GM20431 (cell line): ENCODE measurements around the gene PTPN14.

Experiments used
- in situ Hi-C: fragments of 300-500 bp; cut with MseI, MboI; formaldehyde crosslinking; loops from one replicate; pipeline ENCODE4 v1.15.0; 2020; ENCODE audit warnings: low sequenced_read_pairs; ENCODE audit not compliant: unreplicated experiment

PTPN14 gene

DNA sequence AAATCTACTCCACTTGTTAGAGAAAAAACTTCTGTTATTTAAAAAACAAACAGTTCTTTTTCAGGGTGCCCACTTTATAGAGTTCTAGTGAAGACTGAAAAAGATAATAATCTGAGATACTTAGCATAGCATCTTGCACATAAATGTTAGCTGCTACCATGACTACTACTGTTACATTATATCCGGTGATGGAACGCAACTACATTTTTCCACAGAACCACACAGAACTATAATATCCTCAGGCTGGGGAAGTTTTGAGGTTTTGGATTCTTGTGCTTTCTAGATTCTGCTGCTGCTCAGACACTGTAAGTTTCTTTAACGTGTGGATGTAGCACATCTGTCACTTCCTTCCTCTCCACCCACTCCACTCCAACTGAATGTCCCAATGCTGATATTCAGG lies 110.3 kb downstream of the PTPN14 start:
- in situ Hi-C loops: no loop called here

DNA sequence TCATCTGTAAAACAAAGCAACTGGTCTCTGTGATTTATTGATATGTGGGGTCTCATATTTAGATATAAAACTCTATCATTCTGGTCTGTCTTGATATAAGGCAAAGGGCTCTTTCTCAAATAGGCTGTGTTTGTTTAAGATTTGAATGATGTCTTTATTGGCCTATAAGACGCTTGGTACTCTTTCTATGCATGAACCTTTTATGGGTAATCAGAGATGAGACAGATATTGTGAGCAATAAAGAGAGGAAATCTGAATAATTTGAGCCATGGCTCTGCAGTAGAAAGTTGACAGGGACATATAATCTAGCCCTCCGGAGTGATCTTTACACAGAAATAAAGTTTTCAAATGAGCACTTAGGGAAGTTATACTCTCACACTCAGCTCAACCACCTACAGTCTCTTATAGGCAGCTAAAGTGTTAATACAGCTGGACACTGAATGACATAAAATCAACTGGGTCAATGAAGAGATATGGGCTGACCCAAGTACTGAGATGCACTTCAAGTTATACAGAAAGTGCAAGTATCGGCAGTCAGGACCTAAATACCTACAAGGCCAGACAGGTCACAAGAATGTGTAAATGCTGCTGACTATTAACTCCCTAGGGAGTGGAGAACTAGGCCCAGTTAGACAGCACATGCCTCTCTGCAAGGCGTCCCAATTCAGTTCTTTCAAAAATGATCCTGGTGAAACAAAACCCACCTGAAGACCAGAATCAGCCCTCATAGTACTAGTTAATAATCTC lies 111.0 kb downstream of the PTPN14 start:
- in situ Hi-C loops: no loop called here

DNA sequence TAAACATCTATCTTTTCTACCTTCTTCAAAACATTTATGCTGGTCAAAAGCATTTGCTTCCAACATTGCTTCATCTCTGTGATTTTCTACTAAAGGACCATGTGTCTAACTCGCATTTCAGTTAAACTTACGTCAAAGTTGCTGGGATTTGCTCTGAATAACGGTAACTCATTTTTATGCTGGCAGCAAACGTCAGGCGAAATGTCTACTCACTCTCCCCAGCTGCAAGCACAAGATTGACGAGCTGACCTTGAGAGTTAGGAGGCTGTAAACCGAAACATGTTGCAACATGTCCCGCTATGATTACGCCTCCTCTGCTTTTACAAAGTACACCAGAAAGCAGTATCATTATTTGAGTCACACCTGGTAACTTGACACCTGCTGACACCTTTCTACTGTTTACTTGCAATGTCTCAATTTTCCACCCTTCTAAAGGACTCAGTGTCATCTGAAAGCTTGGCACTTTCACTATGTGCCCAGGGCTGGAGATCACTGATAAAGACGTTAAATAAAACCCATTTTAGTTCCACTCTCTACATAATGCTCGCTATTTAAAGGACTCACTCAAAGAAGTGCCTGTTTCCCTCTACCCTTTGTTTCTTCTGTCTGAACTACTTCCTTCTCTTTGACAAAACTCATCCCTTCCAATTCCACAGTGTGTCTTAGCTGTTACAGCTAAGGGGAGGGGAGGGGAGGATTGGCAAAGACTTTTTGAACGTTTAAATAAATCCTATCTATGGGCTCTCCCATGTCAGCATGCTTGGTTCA lies 111.9 kb downstream of the PTPN14 start:
- in situ Hi-C loops: no loop called here

DNA sequence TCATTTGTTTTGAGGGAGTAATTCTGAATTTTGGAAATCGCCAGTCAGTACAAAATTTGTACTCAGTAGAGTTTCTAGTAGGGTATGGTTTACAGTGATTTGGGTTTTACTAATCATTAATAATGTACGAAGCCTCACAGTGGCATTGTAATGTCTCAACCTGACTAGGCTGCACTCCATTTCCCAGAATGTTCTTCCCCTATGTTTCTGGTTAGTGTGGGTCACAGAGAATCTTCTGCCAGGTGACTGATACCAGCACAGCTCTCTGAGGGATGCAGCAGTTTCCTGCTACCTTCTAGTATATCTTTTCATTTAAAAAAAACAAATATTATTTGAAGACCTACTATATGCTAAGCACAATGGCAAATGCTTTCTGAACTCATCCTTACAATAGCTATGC lies 112.9 kb downstream of the PTPN14 start:
- in situ Hi-C loops: no loop called here

DNA sequence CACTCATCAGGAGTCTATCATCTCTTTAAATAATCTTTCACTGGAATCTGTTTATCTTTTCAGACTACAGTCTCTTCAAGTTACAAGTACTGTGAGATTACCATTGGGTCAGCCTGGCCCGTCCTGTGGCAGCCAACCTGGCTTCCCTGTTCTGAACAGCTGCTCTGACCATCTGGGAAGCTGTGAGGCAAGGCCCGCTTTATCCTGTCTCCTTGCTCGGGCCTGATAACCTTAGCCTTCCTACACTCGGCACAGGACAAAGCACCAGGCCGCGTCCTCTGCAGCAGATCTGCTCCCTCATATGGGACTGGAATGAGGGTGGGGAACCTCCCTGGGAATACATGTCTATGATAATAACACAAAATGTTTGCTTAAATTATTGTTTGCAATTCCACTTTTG lies 113.3 kb downstream of the PTPN14 start:
- in situ Hi-C loops: no loop called here

DNA sequence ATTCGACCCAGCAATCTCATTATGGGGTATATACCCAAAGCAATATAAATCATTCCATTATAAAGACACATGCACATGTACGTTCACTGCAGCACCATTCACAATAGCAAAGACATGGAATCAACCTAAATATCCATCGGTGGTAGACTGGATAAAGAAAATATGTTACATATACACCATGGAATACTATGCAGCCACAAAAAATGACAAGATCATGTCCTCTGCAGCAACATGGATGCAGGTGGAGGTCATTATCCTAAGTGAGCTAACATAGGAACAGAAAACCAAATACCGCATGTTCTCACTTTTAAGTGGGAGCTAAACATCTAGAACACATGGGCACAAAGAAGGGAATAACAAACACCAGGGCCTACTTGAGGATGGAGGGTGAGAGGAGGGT lies 115.5 kb downstream of the PTPN14 start:
- in situ Hi-C loops: no loop called here

DNA sequence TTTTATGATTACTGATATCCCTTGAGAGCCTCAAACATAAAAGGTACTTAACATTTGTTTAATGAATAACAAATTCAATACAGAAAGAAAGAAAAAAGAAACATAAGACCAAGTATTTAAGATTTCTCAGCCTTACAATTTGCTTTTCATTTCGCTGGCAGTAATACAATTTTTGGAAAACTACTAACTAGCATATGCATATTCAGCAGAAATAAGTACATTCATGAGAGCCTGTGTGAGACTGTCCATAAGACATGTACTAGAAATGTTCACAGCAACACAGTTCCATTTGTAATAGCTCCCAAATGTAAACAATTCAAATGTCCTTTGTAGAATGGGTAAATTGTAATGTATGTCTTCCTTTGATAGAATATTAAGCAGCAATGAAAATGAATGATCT lies 119.2 kb downstream of the PTPN14 start:
- in situ Hi-C loops: no loop called here

DNA sequence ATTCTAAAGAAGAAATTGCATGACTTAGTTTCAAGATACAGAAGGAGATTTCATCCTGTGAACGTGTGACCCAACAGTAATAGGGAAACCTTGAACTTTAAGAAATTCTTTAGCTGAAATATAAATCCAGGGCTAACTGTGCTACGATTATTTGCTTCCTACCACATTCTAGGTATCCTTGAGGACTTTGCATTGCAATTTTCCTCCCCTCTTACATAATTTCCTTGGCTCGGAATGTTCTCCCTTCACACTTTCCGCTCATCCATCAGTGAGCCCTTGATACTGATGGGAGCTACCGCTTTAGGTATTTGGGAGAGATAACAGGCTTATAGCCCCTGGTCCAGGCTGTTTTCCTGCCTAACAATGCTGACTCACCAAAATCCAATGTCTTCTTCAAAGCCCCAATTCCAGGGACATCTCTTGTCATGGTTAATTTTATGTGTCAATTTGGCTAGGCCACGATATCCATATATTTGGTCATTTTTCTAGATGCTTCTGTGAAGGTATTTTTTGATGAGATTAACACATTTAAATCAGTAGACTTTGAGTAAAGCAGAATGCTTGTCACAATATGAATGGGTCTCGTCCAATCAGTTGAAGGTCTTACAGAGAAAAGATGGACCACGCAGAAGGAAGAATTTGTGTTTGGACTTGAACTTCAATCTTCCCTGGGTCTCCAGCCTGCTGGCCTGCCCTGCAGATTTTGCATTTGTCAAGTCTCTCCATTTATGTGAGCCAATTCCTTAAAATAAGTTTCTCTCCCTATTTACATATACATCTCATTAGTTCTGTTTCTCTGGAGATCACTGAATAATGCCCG lies 121.2 kb downstream of the PTPN14 start:
- in situ Hi-C loops: no loop called here

DNA sequence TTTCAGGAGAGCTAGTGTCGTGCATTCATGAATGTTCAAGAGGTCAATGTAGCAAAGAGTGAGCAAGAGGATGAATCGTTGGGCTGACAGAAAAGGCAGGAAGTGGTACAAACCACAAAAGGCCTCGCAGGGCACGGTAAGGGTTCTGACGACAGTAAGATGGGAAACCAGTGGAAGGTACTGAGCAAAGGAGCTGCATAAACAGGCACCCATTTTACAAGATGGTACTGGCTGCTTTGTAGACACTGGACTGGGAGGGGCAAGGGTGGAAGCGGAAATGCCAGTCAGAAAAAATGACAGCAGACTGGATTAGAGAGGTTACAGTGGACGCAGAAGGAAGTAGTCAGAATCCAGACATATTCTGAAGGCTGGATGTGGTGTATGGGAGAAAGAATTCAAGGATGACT lies 123.5 kb downstream of the PTPN14 start:
- in situ Hi-C loops: no loop called here

DNA sequence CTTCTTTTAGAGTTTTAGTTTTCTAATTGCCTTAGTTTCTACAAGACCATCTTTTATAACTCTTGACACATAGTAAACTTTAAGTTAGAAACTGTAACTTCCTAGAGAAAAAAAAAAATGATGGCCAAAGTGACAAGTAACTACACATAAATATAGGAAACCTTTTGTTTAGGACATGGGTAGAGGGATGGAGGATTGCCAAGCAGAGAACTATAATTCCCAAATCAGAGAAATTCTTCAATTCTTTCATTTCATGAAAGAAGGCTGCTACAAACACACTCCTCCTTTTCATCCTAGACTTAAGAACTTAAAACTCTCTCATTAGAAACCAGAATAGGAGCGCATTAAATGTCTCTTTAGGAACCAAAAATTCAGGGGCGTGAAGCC lies 125.0 kb downstream of the PTPN14 start:
- in situ Hi-C loops: no loop called here

DNA sequence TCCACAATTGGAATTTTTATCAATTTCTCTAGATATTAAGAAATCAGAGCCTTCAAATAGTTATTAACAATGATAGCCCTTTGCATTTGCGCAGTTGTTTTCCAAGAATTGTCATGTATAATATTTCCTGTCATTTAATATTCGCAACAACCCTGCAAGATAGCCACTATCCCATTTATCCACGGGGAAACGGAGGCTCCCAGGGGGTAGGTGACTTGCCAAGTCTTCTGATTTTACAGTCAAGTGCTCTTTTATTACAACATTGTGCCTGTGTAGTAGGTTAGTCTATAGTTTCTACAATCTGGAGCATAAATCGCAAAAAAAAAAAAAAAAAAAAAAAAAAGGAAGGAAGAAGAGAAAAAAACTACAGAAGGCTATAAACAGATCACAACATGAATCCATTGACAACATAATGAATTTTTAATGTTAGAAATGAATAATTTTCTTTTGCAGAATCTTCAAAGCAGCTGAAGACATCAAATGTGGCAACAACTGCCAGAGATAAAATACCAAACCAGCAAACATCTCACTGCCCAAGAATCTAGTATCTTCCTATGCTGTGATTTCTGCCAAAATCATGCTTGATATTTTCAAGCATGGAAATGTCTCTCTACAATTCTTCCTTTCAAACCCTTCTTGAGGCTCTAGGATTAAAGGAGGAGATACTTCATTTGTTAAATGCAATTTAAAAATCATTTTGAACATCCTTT lies 125.5 kb downstream of the PTPN14 start:
- in situ Hi-C loops: no loop called here

DNA sequence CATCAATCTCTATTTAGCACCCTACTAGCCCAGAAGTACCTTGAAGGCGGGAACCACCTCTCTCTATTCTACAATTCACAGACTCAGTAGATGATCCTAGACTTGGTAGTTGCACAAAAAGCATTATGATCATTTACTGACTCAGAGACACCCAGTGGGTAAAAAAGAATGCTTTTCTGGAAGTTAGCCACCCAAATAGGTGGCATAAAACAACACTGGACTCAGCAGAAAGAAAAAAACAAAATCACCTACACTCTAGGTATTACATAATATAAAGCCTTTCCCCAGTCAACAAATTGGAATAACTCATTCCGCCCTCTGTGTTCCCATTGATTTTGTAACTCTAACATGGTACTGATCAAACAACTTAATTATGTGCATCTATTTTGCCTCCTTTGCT lies 126.3 kb downstream of the PTPN14 start:
- in situ Hi-C loops: no loop called here

DNA sequence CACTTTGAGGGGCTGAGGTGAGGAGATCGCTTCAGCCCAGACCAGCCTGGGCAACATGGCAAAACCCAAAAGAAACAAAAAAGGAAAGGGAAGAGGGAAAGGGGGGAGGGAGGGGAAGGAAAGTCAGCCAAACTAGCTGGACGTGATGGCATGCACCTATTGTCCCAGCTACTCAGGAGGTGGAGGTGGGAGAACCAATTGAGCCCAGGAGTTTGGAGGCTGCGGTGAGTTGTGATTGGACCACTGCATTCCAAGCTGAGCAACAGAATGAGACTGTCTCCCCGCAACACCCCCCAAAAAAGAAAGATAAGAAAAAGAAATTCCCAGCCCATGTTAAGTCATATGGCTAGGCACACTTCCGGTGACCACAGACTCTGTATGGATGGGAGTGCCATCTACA lies 128.4 kb downstream of the PTPN14 start:
- in situ Hi-C loops: no loop called here

DNA sequence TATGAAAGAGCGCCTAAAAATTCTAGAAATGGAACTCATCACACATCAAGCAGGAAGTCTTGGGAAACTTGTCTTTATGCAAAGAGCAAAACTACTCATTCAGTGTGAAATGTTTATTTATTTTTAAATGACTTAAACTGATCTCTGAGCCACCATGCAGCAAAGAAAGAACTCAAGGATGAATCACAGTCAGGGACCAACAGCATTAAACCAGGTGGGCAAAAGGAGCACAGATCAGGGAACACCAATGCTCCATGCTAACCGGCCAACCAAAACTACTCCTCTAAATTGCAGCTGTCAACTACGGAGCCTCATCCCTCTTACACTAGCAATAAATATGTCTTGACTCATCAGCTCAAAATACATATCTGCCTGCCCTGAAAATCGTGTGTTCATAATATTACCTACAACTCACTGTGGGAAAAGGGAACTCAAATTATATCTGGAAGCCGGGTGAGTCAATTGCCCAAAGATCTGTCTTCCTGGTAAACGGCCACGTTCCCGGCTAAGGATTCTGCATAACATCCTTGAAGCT lies 129.2 kb downstream of the PTPN14 start:
- in situ Hi-C loops: no loop called here

DNA sequence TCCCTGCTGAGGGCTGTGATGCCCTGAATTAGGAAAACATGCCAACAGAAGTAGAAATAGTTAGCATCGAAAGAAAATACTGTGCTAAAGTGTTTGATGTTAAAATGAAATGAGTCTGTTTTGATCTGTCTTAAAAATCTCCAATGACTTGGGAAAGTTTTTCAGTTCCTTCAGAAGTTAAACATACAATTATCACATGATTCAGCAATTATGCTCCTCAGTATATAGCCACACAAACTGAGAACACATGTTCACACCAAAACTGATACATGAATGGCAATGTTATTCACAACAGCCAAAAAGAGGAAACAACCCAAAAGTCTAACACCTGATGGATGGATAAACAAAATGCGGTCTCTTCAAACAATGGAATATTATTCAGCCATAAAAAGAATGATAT lies 130.6 kb downstream of the PTPN14 start:
- in situ Hi-C loops: no loop called here

DNA sequence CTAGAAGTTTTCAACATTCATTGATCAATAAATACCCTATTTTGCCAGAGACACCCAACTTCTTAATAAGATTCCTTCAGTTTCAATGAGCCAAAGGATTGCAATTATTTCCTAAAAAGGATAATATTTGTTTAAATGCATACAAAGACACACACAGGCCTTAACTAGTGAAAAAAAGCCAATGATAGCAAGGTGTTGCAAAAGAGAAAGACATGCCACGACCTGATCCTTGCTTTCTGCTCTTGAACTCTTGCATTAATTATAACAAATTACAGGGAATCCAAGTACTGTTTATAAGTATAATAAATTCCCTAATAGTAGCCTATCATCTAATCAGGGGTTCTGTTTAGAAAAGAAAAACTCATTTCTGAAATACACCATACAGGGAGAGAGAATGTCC lies 131.1 kb downstream of the PTPN14 start:
- in situ Hi-C loops: no loop called here

DNA sequence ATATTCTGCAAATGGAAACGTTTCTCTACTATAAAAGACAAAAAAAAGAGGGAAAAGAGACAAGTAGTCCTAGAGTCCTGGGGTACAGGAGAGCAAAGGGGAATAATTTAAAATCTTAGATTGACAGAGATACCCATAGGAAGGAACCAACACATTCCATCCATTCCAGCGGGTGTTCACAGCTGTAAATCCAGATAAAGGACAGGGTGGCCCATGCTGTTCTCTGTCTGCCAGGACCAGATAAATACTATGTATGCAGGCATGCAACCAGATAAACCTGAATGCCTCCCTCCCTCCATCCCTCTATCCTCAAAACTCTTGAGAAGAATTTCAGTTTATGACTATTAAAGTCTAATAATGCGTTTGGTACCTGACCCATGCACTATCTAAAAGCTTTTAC lies 131.8 kb downstream of the PTPN14 start:
- in situ Hi-C loops: no loop called here

DNA sequence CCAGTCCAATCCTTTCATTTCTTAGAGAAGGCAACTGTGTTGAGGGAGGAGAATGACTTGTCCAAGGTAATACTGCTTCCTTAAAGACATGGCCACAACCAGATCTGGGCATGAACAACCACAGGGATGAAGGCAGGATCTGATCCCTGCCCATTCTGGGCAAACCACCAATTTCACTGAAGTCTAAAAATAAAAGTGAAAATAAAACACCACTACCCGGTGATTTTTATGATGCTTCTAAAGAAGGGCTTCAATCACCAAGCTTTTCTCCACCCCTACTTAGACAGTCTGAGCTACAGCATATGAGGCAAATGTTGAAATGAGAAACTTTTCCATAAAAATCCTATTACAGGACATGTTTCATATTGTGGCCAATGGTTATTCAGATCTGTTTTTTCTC lies 133.0 kb downstream of the PTPN14 start:
- in situ Hi-C loops: no loop called here

DNA sequence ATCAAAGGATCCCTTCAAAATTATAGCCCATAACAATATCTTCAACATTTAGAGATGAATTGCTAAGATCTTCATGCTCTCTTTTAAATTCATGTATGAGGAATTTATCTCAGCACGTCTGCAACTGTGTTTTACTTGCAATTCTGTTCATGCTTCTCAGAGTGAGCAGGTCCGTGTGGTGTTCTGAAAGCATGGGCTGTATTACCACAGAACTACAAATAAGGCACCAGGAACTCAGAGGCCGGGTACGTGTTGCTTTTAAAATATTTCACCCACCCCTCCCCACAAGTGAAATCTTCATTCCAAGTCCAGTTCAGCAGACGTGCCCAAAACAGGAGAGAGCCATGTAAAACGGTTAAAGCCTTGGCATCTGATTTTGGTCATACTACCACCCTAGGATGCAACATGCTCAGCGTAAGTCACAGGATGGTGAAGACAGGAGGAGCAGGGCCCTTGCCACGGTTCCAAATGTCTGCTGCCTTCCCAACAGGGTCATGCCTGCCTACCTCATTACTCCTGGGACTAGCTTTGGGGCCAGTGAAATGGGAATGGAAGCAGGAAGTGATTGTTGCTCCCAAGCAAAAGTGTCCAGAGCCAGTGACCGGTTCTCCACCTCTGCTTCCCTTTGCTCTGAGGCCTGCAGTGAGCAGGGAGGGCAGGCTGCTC lies 133.7 kb downstream of the PTPN14 start:
- in situ Hi-C loops: no loop called here

DNA sequence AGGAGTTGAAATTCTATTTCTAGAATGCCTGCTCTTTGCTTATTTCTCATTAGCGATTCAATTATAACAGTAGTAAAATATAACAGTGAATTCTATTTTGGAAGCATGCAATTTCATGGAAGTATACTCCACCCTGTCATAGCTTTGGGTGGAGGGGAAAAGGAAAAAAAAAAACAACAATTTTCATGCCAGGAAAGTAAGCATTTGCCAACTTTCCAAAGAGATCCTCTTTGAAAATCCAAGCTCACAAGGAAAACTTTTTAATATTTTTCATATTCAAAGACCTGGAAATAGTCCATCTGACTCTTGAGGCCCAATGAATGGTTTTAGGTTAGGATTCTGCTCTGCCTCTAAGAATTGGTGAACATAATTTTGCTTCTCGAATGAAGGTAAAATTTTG lies 134.5 kb downstream of the PTPN14 start:
- in situ Hi-C loops: no loop called here
